ENCODE measurements around the gene ARL10. TPM values are rescaled to one million over a fixed set of nuclear protein-coding genes. Genes with fewer than 3 reads are reported as not detected.

ARL10 gene
- total RNA-seq, 1 donor from 2014 or later = 29.5 TPM

GRCh38 chr5:176334031-176334770 is 31.1 kb upstream of the ARL10 start:
- no peak overlapping the region for H3K4me3 Mint-ChIP-seq (ENCODE audit: low read depth)
- no peak overlapping the region for H3K27ac Mint-ChIP-seq
- H3K4me1 Mint-ChIP-seq (ENCODE audit: low read depth) = no peaks in the 10 kb centered on the region
- no peaks in the 10 kb centered on the region for H3K9me3 Mint-ChIP-seq (ENCODE audit: low read depth)
- H3K27me3 Mint-ChIP-seq = no peaks in the 10 kb centered on the region
- no peak for DNase-seq (ENCODE audit: low spot score, unreplicated experiment)
- no peak for TF ChIP-seq CTCF (IDR thresholded peaks at IDR 0.05; ENCODE audit: unreplicated experiment)
- H3K36me3 Mint-ChIP-seq (ENCODE audit: insufficient read depth) = peaks cover 18% of the 10 kb centered on the region

- H3K4me1 Mint-ChIP-seq (ENCODE audit: low read depth) = no peaks in the 10 kb centered on the region
- H3K27me3 Mint-ChIP-seq = no peaks in the 10 kb centered on the region
- no peak for TF ChIP-seq CTCF (IDR thresholded peaks at IDR 0.05; ENCODE audit: unreplicated experiment)
- no peak overlapping the region for H3K4me3 Mint-ChIP-seq (ENCODE audit: low read depth)
- H3K36me3 Mint-ChIP-seq (ENCODE audit: insufficient read depth) = peaks cover 29% of the 10 kb centered on the region
- DNase-seq (ENCODE audit: low spot score, unreplicated experiment) = no peak
- no peak overlapping the region for H3K27ac Mint-ChIP-seq
- no peaks in the 10 kb centered on the region for H3K9me3 Mint-ChIP-seq (ENCODE audit: low read depth)
These were observed 27.4 kb upstream of the ARL10 start for GRCh38 chr5:176337913-176338312.

DNA sequence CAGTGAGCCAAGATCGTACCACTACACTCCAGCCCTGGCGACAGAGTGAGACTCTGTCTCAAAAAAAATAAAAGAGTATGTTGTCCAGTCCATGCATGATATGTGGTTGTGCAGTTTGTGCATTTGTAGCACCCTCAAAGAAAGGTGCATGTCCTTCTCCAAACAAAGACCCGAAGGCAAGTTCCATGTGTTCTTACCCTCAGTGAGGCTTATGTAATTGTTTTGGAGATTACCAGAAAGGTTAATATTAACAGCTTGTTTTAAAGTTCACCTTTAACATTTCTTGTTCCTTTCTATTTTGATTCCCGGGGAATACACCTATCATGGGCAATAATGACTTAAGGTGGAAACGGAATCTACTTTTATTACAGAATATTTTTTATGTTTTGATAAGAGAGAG is 26.0 kb upstream of the ARL10 start:
- no peaks in the 10 kb centered on the region for H3K4me1 Mint-ChIP-seq (ENCODE audit: low read depth)
- H3K27me3 Mint-ChIP-seq = no peaks in the 10 kb centered on the region
- no peak overlapping the region for H3K27ac Mint-ChIP-seq
- no peak for TF ChIP-seq CTCF (IDR thresholded peaks at IDR 0.05; ENCODE audit: unreplicated experiment)
- no peaks in the 10 kb centered on the region for H3K9me3 Mint-ChIP-seq (ENCODE audit: low read depth)
- no peak overlapping the region for H3K4me3 Mint-ChIP-seq (ENCODE audit: low read depth)
- H3K36me3 Mint-ChIP-seq (ENCODE audit: insufficient read depth) = peaks cover 25% of the 10 kb centered on the region
- no peak for DNase-seq (ENCODE audit: low spot score, unreplicated experiment)

DNA sequence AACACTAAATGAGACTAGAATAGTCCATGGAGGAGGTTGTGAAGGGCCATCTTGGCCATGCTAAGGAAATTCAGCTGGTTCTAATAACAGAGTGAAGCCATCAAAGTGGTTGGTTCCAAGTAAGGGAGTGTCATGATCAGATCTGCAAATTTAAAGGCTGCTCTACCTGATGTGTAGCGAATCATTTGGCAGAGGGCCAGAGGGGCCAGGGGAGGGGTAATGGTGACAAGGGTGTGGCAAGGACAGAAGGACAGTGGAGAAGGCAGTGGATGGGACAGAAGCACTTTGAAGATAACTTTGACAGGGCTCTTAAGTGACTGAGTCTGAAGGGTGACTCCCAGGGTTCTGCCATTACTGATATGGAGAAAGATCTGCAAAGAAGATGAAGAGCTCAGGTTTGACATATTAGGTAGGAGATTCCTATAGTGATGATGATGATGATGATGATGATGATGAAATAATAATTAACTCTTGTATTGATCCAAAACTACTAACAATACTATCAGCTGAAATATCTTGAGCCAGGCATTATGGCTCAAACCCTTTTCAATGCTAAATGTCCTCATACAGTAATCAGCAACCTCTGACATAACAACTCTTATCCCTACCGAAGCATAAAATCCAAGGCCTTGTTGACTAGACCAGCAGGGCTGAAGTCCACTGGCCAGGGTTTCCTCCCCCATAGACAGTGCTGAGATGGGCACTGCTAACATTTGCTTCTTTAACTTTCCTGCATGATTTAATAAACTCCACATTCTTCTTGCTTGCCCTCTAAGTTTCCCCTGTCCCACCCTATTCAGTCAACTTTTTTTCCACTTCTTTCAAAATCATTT is 23.7 kb upstream of the ARL10 start:
- Mint-ChIP-seq H3K36me3 (ENCODE audit: insufficient read depth) (peaks cover 23% of the 10 kb centered on the region), H3K9me3 (ENCODE audit: low read depth) (no peaks in the 10 kb centered on the region), H3K27ac (no peak overlapping the region), H3K4me3 (ENCODE audit: low read depth) (no peak overlapping the region), H3K27me3 (no peaks in the 10 kb centered on the region), H3K4me1 (ENCODE audit: low read depth) (no peaks in the 10 kb centered on the region)
- DNase-seq (ENCODE audit: low spot score, unreplicated experiment) = no peak
- no peak for TF ChIP-seq CTCF (IDR thresholded peaks at IDR 0.05; ENCODE audit: unreplicated experiment)

GRCh38 chr5:176342158-176342483 is 23.2 kb upstream of the ARL10 start:
- H3K9me3 Mint-ChIP-seq (ENCODE audit: low read depth) = no peaks in the 10 kb centered on the region
- no peaks in the 10 kb centered on the region for H3K4me1 Mint-ChIP-seq (ENCODE audit: low read depth)
- no peak for DNase-seq (ENCODE audit: low spot score, unreplicated experiment)
- H3K27ac Mint-ChIP-seq = no peak overlapping the region
- peaks cover 19% of the 10 kb centered on the region for H3K36me3 Mint-ChIP-seq (ENCODE audit: insufficient read depth)
- no peak overlapping the region for H3K4me3 Mint-ChIP-seq (ENCODE audit: low read depth)
- H3K27me3 Mint-ChIP-seq = no peaks in the 10 kb centered on the region
- no peak for TF ChIP-seq CTCF (IDR thresholded peaks at IDR 0.05; ENCODE audit: unreplicated experiment)
